K562 (cell line): ENCODE data around the gene CDH2.

Source experiments
- KAT2B ChIP-seq: IDR thresholded peaks from one replicate; pipeline ENCODE4 v1.6.1; 2012; ENCODE audit warnings: low read depth, mild to moderate bottlenecking, control low read depth, inconsistent platforms, low read length, moderate library complexity
- NCOA2 ChIP-seq, 2 experiments: fragments of 450-650 bp; IDR thresholded peaks; 2 replicates each; pipeline ENCODE4 v1.6.1; 2018; ENCODE audit warnings: mild to moderate bottlenecking in 2 of 2, moderate library complexity in 1 of 2; ENCODE audit not compliant: partially characterized antibody in 2 of 2
- ZNF347 ChIP-seq: fragments of 450-650 bp; formaldehyde crosslinking; IDR thresholded peaks from 2 replicates; pipeline ENCODE4 v1.4.0; 2020; ENCODE audit warnings: low read depth, mild to moderate bottlenecking, moderate library complexity
- TF ChIP-seq, protein P1 (sequence below), 2 experiments: IDR thresholded peaks in 1 of 2; conservative IDR thresholded peaks in 1 of 2; 2 replicates each; pipeline ENCODE4 v1.6.1; 2016; ENCODE audit warnings: low read depth in 2 of 2, mild to moderate bottlenecking in 1 of 2, missing compliant biosample characterization in 1 of 2, missing genetic modification characterization in 1 of 2, moderate library complexity in 1 of 2

DNA sequence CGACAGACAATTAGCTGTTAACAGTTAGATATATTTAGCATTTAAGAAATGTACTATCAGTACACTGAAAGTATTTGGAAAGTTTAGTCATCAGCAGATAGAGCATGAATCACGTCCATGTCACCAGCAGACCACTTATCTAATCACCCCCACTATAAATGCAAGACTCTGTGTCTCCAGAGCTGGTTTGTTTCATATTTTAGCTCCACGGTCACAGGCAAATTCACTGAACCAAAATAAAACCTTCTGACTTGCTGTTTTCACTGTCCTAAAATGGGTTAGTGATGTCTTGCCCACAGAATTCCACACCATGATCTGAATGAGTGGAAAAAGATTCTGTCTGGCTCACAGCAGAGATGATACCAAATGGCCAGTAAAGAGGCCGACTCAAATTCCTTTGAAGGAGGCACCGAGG, 64.9 kb downstream of the CDH2 start:
- no peak for TF ChIP-seq KAT2B
- no peak for TF ChIP-seq ZNF347 (CRISPR knock-in tag)
- TF ChIP-seq, protein P1, sequence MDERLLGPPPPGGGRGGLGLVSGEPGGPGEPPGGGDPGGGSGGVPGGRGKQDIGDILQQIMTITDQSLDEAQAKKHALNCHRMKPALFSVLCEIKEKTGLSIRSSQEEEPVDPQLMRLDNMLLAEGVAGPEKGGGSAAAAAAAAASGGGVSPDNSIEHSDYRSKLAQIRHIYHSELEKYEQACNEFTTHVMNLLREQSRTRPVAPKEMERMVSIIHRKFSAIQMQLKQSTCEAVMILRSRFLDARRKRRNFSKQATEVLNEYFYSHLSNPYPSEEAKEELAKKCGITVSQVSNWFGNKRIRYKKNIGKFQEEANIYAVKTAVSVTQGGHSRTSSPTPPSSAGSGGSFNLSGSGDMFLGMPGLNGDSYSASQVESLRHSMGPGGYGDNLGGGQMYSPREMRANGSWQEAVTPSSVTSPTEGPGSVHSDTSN (CRISPR knock-in tag; IDR thresholded peaks at IDR 0.05; ENCODE audit: low read depth) = no peak
- TF ChIP-seq, protein P1 (tag; conservative IDR thresholded peaks at IDR 0.05; ENCODE audit: low read depth) = no peak
- no peak for TF ChIP-seq NCOA2 (IDR thresholded peaks at IDR 0.05; ENCODE audit: partially characterized antibody in 2 of 2)
